Measurements from ENCODE around the gene MAN1A1. TPM values are rescaled to one million over a fixed set of nuclear protein-coding genes. Genes with fewer than 3 reads are reported as not detected.

Gene MAN1A1
- total and polyA plus RNA-seq, 2 experiments from 2014 or later = 2.0 to 8.7 TPM

GRCh38 chr6:119342430-119342829, 7.1 kb downstream of the MAN1A1 start:
- H3K79me2 ChIP-seq (replicated peaks; ENCODE audit: insufficient read depth) = no peaks in the 10 kb centered on the region
- no peak overlapping the region for H3K4me2 ChIP-seq
- no peak for TF ChIP-seq EZH2 (IDR thresholded peaks at IDR 0.05; ENCODE audit: low read depth, unreplicated experiment)
- TF ChIP-seq CTCF (conservative IDR thresholded peaks at IDR 0.05; ENCODE audit: low read depth in 2 of 2) = no peak
- no peak for TF ChIP-seq JUNB (IDR thresholded peaks at IDR 0.05; ENCODE audit: unreplicated experiment)
- TF ChIP-seq EZH2phosphoT487 (IDR thresholded peaks at IDR 0.05; ENCODE audit: unreplicated experiment) = no peak
- TF ChIP-seq POLR2AphosphoS5 (IDR thresholded peaks at IDR 0.05; ENCODE audit: low read depth) = no peak
- TF ChIP-seq CREB1 (CRISPR knock-in tag; IDR thresholded peaks at IDR 0.05; ENCODE audit: low read depth) = no peak
- no peak for TF ChIP-seq ZNF331 (CRISPR knock-in tag; IDR thresholded peaks at IDR 0.05; ENCODE audit: low read depth)
- no peak for TF ChIP-seq ZNF462 (CRISPR knock-in tag; IDR thresholded peaks at IDR 0.05)
- no peak for TF ChIP-seq STAT1 (IDR thresholded peaks at IDR 0.05; ENCODE audit: unreplicated experiment)
- no peak for TF ChIP-seq ETS1 (IDR thresholded peaks at IDR 0.05)
- no peak for TF ChIP-seq NANOG (IDR thresholded peaks at IDR 0.05; ENCODE audit: borderline replicate concordance)
- TF ChIP-seq ZNF114 (CRISPR knock-in tag; IDR thresholded peaks at IDR 0.05) = no peak
- no peak for TF ChIP-seq REST (IDR thresholded peaks at IDR 0.05; ENCODE audit: unreplicated experiment)
- H3F3A ChIP-seq (replicated peaks; ENCODE audit: low read depth) = no peaks in the 10 kb centered on the region
- H3K27me3 ChIP-seq (ENCODE audit: insufficient read depth) = peaks cover 11% of the 10 kb centered on the region
- H3K4me3 Mint-ChIP-seq = no peak overlapping the region
- DNase-seq (ENCODE audit: low spot score) (no peak), ATAC-seq (no peak)
- no peak overlapping the region for H3K27ac ChIP-seq (ENCODE audit: low read depth)
- H3K4me1 ChIP-seq (ENCODE audit: insufficient read depth) = peaks cover 15% of the 10 kb centered on the region
- no peaks in the 10 kb centered on the region for H4K20me1 ChIP-seq (replicated peaks; ENCODE audit: insufficient read depth)
- no peaks in the 10 kb centered on the region for H3K27me3 Mint-ChIP-seq (ENCODE audit: insufficient read depth, low read depth, poor library complexity)
- H3K4me1 Mint-ChIP-seq = peaks cover 20% of the 10 kb centered on the region
- no peak overlapping the region for H3K4me3 ChIP-seq
- 0 out of 2 replicates have a peak, but pooled peaks cover 2% of the 10 kb centered on the region for H3K9me2 ChIP-seq (ENCODE audit: insufficient read depth)
- H2AFZ ChIP-seq = no peak overlapping the region
- no peak overlapping the region for H3K27ac Mint-ChIP-seq
- H3K36me3 Mint-ChIP-seq (ENCODE audit: low read depth) = no peaks in the 10 kb centered on the region
- H3K36me3 ChIP-seq (ENCODE audit: insufficient read depth) = no peaks in the 10 kb centered on the region
- H3K9me3 Mint-ChIP-seq = no peaks in the 10 kb centered on the region
